Fibroblast of skin of right biceps (primary cell): ENCODE data around the gene FEM1C.
"Not testable (repeated sequence)": the region's sequence is repeated elsewhere in the genome, so short reads cannot be mapped to it uniquely, and the experiment has no call there.

Experiments used
- DNase-seq: peaks from one replicate; pipeline ENCODE4 v3.0.0-alpha.2; 2013

The FEM1C gene

DNA sequence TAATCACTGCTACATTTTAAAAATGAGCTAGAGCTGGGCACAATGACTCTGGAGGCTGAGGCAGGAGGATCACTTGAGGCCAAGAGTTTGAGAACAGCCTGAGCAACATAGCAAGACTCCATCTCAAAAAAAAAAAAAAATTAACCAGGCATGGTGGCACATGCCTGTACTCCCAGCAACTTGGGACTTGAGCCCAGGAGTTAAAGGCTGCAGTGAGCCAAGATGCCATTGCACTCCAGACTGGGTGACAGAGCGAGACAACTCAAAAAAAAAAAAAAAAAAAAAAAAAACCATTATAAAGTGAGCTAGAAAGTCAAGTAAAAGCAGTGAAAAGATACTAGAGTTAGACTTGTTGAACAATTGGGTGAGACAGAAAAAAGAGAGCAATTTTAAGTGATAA lies 28.2 kb downstream of the FEM1C start:
- DNase-seq = no peak

DNA sequence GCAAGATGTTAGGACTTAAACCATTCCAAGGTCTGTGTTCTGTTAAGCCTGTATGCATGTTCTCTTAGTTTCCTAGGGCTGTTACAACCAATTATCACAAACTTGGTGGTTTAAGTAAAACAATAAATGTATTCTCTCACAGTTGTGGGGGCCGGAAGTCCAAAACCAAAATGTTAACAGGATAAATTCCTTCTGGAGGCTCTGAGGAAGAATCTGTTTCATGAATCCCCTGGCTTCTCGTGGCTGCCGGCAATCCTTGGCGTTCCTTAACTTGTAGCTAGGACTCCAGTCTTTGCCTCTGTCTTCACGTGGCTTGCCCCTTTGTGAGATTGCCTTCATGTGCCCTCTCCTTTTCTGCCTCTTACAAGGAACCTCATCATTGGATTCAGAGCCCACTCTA lies 30.4 kb downstream of the FEM1C start:
- DNase-seq = peak; percentile 39

DNA sequence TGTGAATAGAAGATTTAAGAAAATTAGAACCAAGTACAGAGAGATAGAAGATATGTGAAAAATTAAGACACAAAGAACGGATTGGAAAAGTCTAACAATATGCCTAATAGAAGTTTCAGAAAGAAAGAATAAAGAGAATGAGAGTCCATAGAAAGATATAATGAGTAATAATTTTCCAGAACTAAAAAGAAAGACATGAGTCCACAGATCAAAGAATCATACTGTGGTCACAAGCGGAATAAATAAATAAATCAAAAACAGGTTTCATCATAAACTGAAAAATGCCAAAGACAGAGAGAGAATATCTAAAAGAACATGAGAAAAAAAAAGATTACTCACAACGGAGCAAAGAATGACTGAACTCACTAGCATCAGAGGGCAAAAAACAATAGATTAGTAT lies 32.9 kb downstream of the FEM1C start:
- DNase-seq = no peak

DNA sequence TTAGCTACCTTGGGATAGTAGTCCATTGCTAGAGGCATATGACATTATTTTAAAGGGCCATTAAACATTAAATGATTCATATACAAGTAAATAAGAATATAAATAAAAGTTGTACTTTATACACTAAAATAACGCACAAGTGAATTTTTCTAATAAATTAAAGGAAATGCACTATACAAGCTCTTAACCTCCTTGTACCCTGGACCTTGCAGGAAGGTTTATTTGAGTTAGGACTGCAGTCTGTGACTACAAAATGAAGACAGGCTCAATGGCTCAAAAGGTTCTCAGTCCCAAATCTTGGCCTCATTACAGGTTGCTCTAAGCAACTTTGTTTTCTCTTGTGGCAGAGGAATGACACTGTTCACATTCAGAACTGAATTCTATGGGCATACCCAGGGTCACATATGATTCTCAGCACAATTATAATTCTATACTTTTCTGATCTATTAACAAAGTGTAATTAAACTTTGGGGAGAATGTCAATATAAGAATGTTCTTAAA lies 34.4 kb downstream of the FEM1C start:
- no peak for DNase-seq

DNA sequence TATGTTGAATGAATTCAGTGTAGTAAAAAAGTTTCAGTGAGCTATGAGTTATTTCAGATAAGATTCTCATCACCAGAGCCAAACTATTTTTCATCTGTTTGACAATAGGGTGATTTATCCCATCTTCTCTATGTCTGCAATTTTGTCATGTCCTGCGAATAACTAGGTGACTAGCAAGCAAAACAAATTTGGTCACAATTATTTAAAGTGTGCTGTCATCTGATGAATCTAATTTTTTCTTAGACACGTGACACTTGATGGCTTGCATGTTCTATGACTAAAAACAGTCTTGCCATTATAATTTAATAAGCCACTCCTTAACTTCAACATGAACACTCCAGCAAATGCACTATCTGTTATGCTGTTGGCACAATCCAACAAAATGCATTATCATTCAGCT lies 35.0 kb downstream of the FEM1C start:
- DNase-seq = no peak

DNA sequence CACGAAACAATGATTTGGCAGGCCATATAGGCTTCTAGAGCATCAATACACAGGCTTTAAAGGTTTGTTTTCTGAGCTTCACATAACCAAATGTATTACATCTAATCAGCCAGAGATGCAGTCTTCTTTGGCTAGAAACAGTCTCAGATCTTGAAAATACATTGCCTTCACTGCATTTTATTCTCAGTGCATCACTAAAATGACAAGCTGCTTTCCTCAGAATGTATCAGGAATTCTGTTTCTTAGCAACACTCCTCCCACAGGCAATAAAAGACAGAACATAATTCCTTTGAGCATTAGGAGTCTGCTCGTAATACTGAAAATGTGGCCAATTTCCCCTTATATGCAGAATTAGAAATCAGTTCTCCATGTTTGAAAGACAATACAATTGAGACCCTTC lies 36.9 kb downstream of the FEM1C start:
- DNase-seq = peak; percentile 69

DNA sequence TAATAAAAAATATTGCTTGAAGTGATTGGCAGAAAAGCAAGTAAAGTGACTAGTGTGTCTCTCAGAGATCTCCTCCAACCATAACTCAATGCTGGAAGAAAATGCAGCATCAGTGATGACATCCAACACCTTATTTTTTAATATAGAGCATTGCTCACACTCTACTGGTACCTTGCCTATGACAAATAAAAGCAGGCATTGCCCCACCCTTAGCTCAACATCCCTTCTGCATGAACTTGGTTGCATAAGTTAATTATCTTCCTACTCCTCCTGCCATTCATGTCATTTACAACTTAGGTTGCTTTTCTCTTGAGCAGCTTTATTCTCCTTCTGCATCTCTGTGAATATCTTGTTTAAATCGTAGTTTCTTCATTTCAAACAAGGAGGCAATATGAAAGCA lies 41.2 kb downstream of the FEM1C start:
- no peak for DNase-seq

DNA sequence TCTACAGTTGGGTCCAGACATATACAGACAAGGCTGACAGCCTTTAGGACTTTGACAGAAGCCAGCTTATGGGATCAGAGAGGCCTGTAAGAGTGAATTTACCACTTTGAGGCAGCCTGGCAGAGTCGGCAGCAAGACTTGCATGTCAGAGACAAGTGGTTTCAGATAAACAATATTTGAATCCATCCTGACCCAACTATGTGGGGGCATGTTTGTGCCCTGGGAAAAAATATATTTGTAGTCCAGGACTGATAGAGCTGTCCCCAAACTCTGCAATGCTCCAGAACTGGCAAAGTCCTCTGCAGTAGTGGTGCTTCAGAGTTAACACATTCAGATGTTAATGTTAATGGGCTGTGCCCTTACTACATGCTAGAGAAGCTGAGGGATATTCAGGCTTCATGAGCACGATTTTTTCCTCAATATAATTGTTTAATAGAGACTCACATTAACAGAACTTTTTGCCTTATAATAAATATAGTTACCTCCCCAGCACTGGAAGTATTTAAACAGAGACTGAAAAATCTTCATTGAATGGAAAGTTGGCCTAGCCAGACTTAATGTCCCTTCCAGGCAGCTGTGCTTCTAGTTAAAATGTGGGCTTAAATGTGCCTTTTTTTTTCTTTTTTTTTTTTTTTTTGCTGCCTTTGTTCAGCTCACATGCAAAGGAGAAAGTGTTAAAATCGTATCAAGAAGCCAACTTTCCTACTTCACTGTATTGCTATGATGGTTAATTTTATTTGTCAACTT lies 42.9 kb downstream of the FEM1C start:
- DNase-seq = no peak

DNA sequence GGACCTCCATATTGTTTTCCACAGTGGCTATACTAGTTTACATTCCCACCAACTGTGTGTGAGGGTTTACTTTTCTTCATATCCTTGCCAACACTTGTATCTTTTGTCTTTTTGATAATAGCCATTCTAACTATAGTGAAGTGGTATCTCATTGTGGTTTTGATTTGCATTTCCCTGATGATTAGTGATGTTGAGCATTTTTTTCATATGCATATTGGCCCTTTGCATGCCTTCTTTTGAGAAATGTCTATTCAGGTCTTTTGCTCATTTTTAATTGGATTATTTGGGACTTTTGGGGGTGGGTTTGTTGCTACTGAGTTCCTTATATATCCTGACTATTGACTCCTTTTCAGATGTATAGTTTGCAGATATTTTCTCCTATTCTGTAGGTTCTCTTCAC lies 44.4 kb downstream of the FEM1C start:
- DNase-seq = no peak

DNA sequence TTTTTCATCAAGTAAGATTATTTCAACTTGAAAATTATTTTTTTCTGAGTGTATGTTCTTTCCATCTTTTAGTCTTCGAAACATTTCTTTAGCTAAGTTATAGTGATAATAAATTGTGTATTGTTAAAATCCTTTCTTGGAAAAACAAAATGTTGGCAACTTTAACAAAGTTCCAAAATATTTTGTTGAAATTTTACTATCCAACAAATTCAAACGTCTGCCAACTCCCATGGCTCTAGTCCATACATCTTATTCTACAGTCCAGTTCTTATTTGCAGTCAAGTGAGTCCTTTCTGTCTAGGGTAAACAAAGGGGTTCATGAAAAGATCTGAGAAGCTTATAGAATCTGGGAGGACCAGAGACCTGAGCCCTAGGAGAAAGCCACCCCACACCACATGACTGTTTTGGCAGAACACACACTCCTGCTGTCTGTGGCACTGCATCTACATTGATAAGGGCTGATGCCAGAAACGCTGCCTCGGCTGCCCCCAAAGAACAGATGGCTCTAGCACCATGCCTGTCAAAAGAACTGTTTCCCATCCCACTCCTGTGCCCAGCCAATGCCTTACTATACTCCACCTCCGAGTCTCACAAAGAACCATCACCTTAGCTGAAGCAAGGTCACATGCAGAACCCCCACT lies 47.5 kb downstream of the FEM1C start:
- DNase-seq = no peak

DNA sequence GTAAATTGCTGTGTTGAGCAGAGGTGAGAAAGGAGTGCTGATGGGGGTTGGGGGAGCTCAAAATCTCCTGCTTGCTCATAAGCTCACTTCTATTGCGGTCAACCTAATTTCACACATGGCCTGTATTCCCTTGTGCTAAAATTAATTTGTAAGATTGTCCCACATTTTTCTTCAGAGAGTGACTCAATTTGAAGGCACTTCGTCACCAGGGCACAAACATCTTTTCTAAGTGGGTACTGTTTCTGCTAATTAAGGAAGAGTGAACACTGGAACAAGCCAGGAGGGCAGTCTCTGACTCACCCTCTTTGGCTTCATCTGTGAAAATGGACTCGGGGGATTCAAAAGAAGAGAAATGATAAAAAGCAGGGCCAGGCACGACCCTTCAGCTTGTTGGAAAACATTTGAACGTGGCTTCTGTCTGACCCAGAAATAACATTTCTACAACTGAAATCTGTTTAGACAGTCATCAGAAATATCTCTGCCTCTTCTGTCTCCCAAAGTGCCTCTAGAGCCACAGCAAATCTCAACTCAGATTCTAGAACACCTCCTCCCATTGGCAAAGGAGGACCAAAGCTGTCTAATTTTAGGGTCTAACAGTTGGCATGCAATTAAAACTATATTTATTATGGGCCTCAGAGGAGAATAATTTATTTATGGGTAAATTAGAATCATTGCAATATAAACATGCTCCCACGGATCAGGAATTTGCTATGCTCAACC lies 49.8 kb downstream of the FEM1C start:
- DNase-seq = peak; percentile 46

DNA sequence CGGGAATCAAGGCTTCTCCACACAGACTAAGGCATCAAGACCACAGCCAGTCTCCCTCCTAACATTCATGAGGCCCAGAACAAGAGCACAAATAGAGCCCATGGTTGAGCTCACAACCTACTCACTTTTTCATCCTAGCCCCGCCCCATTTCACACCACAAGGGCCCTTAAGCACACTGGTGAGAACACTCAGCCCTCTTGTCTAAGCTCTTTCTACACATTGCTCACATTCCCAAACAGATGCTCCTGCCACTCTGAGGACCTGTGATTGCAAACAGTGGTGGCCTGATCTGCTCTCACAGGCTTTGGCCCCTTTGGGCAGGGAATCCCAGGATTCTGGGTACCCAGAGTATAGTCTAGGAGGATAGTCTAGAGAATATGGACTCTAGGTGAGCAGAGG lies 54.0 kb downstream of the FEM1C start:
- DNase-seq = no peak

DNA sequence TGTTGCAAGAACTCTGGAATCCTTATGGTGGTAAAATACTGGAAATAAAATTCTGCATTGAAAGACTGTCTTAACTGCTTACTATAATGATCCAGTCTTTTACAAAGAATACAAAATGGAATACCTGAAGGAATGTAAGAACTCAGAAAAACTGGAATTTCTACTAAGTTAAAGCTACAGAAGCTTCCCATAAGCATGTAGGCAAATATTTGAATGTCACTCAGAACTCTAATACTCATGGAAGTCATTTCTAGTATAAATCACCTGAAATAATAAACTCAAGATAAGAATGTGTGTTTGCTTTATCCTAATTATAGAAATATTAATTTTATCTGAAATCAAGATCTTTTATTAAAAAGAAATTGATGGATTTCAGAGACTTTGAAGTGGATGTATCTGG lies 54.8 kb downstream of the FEM1C start:
- DNase-seq = no peak

DNA sequence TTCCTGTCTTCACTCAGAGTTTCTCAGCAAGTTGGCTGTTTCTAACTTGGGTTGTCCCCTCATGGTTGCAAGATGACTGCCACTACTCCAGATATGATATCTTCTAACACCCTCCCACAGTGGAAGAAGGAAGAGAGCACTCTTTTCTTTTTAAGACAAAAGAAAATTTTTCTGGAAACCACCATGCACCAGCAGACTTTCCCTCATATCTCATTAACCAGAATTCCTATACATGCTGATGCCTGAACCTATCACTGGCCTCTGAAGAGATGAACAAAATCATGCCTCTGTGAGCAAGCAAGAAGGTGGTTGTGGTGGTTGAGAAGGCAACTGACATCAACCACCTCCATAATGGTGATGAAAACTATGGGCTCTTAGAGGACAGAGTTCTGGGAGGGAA lies 56.8 kb downstream of the FEM1C start:
- no peak for DNase-seq

DNA sequence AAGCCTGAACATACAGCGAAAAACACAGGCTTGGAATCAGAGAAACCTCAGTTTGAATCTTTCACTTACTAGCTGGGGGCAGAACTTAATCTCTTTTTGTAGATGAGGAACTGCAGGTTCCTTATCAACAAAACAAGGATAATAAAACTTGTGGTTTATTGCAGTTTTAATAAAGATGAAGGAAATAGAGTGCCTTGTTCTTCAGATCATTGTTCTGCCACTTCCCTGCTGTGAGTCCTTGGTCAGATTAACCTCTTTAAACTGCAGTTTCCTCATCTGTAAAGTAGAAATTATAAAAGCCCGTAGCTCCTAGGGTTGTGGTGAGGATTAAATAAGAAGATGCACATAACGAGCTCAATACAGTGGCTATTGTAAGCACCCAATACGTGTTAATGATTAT lies 57.4 kb downstream of the FEM1C start:
- no peak for DNase-seq

DNA sequence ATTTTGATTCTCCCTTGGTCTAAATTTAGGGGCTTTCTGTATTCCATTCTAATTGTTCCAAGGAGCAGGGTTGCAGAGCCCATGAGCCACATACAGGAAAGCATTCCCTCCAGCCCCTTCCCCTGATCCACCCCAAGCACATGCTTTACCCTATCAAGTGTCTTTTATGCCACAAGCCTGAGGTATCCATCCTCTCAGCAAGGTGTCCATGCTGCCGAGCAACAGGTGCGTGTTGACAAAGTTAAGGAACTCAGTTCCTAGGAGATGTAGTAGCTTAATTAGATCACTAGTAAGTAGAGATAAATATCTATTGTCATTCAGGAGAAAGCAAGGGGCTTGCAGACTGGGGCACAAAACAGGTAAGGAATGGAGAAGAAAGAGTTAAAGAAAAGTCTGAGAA lies 57.8 kb downstream of the FEM1C start:
- no peak for DNase-seq

DNA sequence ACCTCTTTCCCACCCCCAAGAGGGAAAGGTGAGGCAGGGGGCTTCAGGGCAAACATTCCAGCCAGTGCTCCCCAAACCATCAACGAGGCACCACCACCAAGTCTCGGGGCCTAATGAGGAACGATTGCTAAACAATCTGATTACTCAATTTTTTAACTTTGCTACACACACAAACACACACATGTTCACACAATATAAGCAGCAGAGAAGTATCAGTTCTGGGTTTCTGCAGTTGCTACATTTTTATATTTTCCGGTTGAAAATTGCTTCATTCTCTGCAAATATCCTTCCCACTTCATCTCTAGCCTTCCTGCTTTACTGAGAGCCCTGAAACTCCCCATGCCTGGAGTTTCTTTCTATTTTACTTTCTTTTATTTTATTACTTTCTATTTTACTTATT lies 60.2 kb downstream of the FEM1C start:
- no peak for DNase-seq

DNA sequence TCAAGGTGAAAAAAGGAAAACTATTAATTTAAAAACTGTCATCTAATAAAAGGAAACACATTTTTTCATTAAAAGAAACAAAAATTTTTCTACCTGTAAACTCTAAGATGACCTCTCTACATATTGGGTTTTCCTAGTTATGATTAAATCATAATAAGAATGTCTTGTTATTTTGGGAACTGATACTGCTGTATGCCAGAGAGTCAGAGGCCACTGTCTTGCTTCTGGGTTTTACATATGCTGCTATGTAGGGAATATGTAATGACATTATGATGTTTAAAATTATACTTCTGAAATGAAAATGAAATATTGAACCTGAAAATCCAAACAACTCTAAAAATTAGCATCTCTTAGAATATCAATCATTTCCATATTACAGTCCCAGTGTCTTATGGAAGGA lies 63.7 kb downstream of the FEM1C start:
- no peak for DNase-seq

DNA sequence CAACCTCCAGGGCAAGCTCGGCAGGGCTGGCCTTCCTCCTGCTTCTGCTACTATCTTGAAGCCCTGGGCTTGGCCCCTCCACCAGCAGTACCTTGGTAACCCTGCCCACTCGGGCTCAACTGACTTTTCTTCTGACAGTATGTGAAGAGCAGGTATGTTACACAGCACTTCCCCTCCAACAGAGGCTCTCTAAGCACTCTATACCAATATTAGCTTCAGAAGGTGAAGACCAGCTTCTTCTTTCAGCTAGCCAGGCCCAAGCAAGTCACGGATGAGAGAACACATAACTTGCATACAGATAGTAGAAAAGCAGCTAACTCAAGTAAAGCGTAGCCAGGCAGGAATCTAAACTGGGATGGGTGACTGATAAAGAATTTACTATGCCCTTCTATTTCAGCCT lies 64.3 kb downstream of the FEM1C start:
- no peak for DNase-seq

DNA sequence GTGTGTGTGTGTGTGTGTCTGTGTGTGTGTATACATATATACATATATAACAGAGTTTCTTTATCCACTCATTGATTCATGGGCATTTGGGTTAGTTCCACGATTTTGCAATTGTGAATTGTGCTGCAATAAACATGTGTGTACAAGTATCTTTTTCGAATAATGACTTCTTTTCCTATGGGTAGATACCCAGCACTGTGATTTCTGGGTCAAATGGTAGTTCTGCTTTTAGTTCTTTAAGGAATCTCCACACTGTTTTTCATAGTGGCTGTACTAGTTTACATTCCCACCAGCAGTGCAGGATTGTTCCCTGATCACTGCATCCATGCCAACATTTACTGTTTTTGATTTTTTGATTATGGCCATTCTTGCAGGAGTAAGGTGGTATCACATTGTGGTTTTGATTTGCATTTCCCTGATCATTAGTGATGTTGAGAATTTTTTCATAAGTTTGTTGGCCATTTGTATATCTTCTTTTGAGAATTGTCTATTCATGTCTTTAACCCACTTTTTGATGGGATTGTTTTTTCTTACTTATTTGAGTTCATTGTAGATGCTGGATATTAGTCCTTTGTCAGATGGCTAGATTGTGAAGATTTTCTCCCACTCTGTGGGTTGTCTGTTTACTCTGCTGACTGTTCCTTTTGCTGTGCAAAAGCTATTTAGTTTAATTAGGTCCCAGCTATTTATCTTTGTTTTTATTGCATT lies 65.3 kb downstream of the FEM1C start:
- DNase-seq = not testable (repeated sequence)

DNA sequence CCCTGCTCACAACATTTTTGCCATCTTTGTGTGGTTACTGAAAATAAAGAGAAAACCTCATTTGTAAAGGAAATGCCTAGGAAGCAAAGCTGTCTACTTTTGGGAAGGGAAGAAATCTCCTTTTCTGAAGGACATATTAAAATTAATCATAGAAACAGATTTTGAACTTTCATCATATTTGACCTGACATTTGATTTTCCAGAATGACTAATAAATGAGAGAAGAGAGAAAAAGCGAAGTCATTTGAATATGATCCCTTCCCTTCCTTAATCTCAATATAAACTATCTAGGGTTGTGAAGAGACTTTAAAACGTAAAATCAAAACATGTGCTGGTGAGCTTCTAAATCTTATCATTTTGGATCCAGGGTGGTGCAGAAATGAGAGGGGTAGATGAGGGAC lies 66.3 kb downstream of the FEM1C start:
- no peak for DNase-seq

DNA sequence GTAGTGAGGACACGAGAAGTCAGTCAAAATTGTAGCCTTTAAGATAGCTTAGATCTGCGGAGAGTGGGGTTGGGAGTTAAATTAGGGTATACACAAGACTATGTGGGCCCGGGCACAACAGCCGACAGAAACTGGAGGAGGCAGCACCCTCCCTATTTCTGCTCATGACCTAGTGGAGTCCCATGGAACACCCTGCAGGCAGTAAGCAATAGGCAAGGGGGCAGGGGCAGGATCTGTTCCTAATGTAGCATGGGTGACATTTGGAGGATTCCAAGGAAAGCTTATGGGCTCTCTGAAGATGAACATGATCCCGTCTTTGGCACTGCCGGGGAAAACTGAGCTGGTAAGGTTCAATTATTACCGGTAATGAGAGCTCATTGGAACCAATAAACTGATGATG lies 67.0 kb downstream of the FEM1C start:
- no peak for DNase-seq

DNA sequence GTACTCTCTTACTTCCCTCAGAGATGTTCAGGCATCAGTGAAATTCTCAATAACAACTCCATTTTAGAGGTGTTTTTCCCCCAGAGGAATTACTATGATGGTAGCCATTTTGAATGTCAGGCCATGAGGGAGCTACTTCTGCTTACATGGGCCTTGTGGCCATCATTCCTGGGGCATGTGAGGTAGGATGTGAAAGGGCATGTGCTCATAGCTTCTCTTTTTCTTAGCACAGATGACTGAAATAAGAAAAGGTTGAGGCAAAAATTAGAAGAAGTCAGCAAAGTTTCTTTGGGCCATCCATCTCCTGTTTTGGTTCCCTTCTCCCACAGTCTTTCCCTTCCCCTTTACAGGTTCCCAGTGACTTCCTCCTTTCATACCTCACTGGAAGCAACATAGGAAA lies 68.8 kb downstream of the FEM1C start:
- no peak for DNase-seq
